GM19455 (cell line): Measurements from ENCODE around the gene SP140.
"Not testable (repeated sequence)": the region's sequence is repeated elsewhere in the genome, so short reads cannot be mapped to it uniquely, and the experiment has no call there.

ENCODE experiments used
- ATAC-seq: cut with Tn5 transposase; IDR thresholded peaks from one replicate; pipeline ENCODE4 v1.9.1; 2021; ENCODE audit not compliant: unreplicated experiment

Gene SP140

GRCh38 chr2:230282936-230283335 lies 57.4 kb downstream of the SP140 start:
- no peak for ATAC-seq

- ATAC-seq: no peak
These were observed 60.5 kb downstream of the SP140 start for GRCh38 chr2:230286048-230286447.

- ATAC-seq: not testable (repeated sequence)
These were observed 63.8 kb downstream of the SP140 start for GRCh38 chr2:230289311-230289710.

GRCh38 chr2:230295192-230295591 lies 69.7 kb downstream of the SP140 start:
- no peak for ATAC-seq

GRCh38 chr2:230296917-230297316 lies 71.4 kb downstream of the SP140 start:
- no peak for ATAC-seq

- ATAC-seq: no peak
These were observed 74.1 kb downstream of the SP140 start for GRCh38 chr2:230299618-230300017.

GRCh38 chr2:230305416-230306275 lies 80.1 kb downstream of the SP140 start:
- no peak for ATAC-seq

- ATAC-seq: no peak
These were observed 80.9 kb downstream of the SP140 start for GRCh38 chr2:230306474-230306873.

GRCh38 chr2:230307485-230307884 lies 81.9 kb downstream of the SP140 start:
- ATAC-seq: no peak

- ATAC-seq: no peak
These were observed 83.0 kb downstream of the SP140 start for GRCh38 chr2:230308402-230309000.

GRCh38 chr2:230310792-230311191 lies 85.3 kb downstream of the SP140 start:
- ATAC-seq: not testable (repeated sequence)

GRCh38 chr2:230311634-230312033 lies 86.1 kb downstream of the SP140 start:
- ATAC-seq: not testable (repeated sequence)

- no peak for ATAC-seq
These were observed 87.1 kb downstream of the SP140 start for GRCh38 chr2:230312638-230313037.

- no peak for ATAC-seq
These were observed 91.8 kb downstream of the SP140 start for GRCh38 chr2:230317366-230317765.

- ATAC-seq: no peak
These were observed 92.9 kb downstream of the SP140 start for GRCh38 chr2:230318190-230319121.

GRCh38 chr2:230319211-230319862 lies 93.8 kb downstream of the SP140 start:
- ATAC-seq: peak; percentile 76

GRCh38 chr2:230321031-230321430 lies 95.5 kb downstream of the SP140 start:
- ATAC-seq: no peak

GRCh38 chr2:230322561-230323384 lies 97.2 kb downstream of the SP140 start:
- ATAC-seq: no peak

GRCh38 chr2:230323385-230324106 lies 98.0 kb downstream of the SP140 start:
- ATAC-seq: no peak
